NOMO-1 (cell line): ENCODE data around the gene DNLZ.

ENCODE experiments used
- DNase-seq, 2 experiments: peaks; one replicate each; lab custom pipeline; 2025; ENCODE audit not compliant: unreplicated experiment in 2 of 2; lab: John Stamatoyannopoulos, UW

Gene DNLZ

DNA sequence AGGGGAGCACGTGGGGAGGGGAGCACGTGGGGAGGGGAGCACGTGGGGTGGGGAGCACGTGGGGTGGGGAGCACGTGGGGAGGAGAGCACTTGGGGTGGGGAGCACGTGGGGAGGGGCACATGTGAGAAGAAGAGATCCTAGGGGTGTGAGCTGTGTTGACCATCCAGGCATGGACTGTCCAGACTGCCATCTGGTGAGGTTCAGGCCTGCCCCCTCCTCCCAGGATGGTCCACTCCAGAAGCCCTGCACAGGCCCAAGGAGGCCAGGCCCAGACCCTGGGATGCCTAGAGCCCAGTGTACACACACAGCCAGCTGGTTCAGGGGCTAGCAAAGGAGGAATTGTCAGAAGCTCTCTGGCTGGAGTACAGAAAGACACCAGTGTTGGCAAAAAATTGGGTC is 34.1 kb upstream of the DNLZ start:
- no peak for DNase-seq

DNA sequence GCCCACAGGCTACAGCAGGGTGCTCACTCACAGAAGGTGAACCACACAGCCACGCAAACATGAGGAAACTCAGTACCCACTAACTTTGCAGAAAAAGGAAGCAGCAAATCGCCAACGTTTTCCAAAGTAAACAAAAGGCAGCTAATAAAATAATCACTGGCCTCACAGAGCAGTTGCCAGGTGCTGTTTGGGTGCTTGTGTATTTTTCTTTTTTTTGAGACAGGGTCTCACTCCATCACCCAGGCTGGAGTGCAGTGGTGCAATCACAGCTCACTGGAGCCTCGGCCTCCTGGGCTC is 32.6 kb upstream of the DNLZ start:
- DNase-seq = no peak

DNA sequence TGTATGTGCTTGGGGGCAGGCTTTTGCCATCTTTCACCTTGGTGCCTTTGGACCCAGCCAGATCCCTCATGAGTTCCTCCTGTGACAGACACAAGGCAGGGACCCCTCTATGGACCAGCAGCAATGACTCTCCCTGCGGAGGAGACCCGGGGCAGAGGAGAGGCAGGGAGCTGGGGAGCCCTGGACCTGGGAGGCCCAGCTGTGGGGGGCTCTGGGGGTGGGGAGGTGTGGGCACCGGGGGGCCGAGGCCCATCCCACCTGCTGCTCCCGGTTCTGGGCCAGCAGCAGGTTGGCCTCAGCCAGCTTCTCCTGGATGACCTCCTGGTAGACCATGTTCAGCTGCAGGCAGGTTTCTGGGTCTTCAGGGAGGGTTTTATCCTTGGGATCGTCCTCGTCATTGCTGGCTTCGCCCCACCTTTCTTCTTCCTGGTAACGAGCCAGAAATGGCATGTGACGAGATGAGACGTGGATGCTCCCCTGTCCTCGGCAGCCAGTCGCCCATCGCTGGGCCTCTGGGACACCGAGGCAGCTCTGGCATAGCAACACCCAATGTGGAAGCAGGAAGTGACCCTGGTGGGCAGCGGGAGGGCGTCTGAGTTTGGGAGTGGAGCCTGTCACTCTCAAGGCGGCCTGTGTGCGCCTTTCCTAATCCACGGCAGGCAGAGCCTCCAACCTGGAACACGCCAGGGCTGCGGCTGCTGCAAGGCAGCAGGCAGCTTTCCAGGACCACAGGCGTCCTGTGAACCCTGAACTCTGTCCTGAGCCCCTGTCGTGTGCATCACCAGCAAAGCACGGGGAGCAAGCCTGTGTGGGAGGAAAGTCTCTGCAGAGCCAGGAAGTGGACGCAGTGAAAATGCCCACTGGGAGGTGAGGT is 32.0 kb upstream of the DNLZ start:
- no peak for DNase-seq

DNA sequence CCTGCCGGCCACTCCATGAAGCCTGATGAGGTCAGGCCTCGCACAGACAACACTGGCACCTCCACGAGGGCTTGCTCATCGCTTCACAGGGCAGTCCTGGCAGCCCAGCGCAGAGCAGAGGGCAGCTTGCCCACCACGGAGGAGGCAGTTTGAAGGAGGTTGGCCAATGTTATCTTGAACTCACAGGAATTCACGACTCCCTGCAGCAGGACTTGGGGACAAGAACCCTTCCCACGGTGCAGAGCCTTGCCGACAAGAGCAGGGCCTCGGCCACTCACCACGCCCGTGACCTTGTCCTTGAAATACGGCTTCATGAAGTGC is 31.4 kb upstream of the DNLZ start:
- DNase-seq = no peak

DNA sequence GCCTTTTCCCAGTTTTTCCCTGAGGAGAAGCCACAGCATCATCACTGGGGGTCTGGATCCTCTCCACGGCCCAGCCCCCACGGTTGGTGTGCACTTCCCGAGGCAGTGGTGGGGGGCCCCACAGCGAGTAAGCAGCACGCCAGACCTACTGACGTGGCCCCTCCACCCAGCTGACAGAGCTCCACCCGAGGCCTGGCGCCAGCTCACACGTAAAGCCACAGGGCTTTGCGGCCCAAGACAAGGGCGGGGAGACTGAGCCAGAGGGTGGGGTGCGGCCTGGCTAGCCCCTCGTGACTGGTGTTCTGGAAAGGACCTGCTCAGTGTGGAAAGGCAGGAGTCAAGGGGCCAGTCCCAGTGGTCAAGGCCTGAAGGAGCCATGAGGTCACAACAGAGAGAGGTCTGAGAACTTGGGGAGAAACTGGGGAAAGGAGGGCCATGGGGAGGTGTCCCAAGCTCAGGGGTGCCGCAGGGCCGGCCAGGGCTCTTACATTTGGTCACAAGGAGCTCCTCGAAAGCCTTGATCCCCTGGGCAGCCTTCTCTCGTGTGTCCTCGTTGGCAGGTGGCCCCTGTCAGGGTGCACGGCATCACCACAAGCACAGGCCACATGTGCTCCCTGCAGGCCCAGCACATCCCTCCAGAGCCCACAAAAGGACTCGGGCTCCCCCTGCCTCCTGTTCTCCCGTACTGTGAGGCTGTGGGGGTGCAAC is 30.9 kb upstream of the DNLZ start:
- no peak for DNase-seq

DNA sequence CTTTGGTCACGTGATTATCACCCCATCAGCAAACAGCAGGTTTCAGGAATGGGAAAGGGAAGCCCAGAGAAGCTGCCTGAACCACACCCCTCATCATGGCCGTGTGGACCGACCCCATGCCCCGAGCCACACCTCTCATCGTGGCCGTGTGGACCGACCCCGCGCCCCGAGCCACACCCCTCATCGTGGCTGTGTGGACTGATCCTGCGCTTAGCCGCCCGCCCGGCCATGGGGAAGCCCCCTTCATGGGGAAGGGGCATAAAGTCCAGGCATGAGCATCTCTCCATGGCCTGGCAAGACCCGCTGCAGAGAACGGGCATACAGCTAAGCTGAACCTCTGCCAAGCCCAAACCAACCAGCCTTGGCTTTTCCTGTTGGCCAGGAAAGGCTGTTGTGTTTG is 30.0 kb upstream of the DNLZ start:
- DNase-seq = no peak

DNA sequence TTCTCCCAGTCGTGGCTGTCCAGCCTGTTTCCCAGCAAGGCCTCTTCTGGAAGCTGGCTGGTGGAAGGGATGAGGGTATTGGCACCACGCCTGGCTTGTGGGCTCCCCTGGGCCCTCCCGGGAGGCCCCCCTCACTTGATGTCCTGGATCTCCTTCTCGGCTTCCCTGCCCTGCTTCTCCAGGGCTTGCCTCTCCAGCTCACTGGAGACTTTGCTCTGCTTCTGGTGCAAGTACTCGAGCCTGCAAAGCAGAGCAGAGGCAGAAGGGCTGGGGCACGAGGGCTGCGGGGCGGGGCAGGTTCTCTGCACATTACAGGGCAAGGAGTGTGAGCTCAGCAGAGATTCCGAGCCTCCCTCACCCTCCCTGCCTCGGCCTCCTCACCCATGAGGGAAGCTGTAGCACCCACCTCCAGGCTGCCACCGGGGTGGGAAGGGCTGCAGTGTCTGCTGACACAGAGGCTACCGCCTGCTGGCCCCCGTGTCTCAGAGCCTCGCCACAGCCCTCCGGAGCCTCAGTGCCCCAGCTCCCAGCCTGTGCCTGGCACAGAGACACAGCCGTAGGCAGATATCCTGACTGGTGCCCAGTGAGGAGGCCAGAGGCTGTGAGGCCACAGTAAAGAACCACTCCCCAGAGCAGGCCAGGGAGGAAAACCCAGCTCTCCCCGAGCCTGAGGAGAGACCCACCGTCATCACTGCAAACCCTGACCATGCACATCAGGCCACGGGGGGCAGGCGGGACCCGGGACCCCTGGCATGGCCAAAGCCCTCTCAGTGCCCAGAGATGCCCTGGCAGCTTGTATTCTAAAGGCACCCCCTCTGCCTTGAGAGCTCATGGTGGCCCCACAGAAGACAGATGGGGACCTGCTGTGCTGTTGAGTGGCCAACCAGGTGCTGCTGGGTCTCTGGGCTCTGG is 29.2 kb upstream of the DNLZ start:
- no peak for DNase-seq

DNA sequence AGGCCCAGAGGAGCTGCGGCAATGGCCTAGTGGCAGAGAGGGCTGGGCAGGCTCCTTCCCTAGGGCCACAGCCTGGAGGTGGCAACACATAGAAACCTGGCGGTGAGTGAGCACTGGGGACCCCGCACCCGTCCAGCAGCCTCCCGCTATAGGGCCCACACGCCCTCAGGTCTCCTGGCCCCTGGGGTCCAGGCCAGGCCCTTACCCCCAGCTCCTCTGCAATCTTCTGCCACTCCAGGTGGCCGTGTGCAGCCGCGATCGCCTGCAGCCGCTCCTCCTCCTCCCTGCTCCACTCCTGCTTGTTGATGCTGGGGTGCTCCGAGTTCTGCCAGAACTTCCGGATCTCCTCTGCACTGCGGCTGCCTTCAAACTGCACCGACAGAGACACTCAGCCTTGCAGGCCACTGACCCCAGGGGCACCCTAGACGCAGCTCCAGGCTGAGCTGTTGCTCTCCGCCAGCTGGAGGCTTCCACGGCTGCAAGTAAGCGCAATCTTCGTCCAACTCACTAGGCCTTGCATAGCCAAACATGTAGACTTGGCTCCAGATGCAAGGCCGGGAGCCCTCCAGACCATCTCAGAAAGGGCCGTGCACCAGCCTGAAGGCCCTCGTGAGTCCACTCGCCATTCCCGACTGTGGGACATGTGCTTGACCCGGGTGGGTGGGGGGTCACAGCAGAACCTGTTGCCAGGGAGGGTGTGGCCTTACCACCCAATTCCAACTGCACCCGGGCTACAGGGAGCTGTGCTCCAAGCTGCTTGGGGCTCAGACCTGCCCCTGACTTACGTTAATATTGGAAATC is 28.4 kb upstream of the DNLZ start:
- DNase-seq = no peak

DNA sequence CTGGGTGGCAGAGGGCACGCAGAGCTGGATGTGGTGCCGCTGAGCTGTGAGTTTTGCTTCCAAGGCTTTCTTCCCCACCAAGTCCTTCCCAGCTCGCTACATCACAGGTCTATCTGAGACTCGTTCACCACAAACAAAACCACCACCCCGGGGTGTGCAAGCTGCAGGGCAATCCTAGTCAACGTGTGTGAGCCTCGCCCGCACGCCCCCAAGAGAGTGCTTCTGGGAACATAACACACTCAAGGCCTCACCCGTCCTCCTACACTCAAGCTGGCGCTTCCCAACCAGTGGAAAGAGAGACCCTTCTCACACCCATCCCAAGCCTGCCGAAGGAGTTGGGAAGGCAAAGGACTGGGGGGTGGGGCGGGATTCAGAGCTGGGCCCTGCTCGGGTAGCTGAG is 25.9 kb upstream of the DNLZ start:
- no peak for DNase-seq

DNA sequence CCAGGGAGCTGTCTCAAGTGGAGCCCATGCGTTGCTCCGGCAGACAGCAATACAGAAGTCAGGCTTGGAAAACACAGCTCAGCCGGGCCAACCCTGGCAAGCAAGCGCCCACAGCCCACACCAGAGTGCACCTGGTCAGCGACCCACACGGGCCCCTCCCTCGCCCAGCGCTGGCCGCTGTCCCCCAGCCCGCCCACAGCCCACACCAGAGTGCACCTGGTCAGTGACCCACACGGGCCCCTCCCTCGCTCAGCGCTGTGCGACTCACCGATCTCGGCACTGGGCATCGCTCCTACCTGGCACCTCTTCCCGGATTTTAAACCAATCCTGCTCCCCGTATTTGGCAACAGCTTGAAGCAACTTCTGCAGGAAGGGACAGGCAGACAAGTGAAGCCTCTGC is 23.7 kb upstream of the DNLZ start:
- no peak for DNase-seq

DNA sequence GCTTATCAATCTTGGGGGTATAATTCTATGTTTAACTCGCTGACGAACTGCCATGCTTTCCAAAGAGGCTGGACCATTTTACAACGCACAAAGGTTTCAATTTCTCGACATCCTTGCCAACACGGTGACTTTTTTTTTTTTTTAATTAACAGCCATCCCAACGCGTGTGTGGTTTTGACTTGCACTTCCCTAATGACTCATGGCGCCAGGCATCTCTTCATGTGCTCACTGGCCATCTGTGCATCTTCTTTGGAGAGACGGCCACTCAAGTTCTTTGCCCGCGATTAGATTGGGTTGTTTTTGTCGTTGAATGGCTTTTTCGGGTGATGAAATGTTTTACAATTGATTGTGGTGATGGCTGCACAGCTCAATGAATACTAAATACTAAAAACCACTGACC is 22.5 kb upstream of the DNLZ start:
- DNase-seq = peak; percentile 95 to 96

DNA sequence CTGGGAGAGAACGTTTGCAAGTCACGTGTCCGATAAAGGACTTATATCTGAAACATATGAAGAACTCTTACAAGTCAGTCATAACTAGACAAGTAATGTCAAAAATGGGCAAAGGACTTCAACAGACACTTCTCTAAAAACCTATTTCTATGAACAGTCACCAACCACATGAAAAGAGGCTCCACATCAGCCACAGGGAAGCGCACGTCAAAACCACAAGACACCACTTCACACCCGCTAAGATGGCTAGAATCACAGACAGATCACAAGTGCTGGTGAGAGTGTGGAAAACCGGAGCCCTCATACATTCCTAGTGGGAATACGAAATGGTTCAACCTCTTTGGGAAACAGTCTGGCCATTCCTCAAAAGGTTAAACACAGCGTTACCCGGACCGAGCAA is 21.5 kb upstream of the DNLZ start:
- DNase-seq = peak; percentile 66 to 75

DNA sequence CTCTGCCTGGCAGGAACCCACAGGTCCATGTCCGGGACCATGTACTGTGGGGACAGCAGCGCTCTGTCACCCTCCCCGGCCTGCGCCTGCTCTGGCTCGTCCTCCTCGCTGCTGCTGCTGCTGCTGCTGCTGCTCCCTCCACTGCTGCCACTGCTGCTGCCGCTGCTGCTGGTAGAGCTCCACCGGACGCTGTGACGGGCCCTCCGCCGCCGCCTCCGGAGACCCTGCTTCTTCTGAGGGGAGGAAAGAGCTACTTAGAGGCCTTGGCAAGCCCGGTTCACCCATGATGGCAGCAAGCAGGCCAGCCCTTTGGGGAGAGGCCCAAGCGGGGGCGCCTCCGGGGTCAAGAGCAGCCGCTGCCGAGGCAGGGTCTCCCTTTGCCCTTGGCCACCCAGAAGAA is 19.9 kb upstream of the DNLZ start:
- DNase-seq = no peak

DNA sequence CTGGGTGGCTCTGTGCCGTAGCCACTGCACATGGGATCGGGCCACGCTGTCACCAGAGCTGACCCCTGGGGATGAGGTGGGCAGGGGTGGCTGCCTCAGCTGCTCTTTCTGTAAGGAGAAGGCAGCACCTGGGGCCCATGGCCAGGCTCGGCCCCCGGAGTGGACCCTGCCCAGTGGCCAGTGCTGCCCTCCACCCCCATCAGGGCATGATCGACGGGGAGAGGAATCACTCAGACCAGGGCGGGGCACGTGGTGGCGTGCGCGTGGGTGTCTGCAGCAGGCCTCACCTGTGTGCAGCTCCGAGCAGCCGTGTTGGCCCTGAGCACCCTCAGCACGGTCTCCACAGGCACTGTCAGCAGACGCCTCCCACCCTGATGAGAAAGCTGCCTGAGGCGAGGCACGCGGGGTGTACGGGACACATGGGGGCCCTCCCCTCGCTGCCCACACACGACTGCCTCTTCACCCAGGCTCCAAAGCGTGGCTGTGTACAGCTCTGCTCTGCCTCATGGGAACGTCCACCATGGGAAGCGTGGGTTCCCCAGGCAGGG is 18.5 kb upstream of the DNLZ start:
- no peak for DNase-seq

DNA sequence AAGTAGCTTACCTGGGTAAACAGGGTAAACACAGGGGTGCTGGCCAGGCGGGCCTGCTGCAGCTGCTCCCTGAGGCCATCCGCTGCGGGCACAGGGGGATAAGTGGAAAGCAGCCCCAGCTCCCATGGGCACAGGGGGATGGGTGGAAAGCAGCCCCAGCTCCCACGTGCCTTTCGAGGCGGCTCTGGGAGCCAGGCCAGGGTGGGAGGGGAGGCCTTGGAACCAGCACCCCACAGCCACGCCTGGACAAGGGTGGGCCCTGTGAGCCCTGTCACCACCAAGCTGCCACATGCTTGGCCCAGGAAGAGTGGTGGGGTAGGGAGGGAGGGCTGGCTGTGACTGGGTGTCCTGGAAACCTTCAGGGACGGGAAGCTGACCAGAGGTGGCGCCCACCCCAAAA is 17.8 kb upstream of the DNLZ start:
- DNase-seq = no peak

DNA sequence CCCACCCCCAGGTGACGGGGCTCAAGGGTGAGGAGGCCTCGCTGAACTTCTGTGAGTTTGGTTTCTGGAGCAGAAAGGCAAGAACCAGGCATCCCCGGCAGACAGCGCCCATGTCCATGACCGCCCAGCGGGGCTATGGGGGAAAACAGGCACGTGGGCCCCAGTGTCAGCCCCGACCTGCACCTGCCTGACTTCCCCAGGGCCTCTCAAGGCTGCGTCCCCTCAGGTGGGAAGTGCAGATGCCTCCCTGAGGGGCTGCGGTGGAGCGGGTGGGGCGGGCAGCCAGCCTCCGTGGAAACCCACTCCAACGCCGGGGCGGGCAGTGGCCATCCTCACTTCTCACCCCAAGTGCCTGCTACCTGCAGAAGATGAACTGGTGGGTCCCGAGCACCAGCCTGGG is 16.8 kb upstream of the DNLZ start:
- DNase-seq = no peak

DNA sequence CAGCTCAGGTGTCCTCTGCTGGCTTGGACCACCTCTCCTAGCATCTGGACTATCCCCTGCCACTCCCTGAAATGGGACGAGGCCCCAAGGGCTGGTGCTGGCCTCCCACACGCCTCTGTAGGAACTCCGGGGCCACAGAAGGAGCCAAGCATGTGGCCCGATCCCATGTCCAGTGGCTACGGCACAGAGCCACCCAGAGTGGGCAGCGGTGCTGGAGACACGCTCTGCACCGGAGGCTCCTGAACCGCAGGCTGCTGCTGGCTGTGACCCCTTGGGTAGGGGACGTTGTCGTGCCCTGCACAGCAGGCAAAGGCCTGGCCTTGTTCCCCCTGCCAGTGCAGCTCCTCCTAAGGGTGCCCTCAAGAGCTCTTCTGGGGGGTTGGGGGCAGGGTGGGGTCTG is 16.3 kb upstream of the DNLZ start:
- DNase-seq = no peak

DNA sequence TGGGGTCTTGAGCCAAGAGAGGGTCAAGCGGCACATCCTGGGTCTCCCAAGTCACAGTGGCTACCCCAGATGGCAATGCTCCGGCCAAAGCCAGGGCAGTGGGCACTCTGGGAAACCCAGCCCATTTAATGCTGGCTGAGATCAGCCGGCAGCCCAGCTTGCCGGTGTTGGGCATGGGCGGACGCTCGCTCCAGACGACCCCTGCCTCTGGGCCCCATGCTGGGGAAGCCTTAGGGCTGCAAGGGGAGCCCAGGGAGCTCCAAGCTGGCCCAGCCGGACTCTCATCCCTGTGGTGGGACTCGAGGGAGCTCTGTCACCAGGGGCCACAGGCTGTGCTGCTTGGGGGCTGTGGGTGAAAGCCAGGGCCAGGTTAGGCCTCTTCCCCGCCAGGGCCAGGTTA is 15.9 kb upstream of the DNLZ start:
- DNase-seq = no peak

DNA sequence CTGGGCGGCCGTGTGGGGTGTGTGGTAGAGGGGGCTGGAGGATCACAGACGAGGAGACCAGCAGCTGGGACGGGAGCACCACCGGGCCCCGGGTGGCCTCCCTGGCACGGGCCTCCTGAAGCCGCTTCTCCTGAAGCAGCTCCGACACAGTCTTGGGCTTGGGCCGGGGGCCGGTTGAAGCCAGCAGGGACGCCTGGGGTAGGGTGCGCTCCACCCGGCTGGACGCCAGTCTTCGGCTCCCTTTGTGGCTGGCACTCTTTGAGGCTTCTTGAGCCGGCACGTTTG is 15.4 kb upstream of the DNLZ start:
- no peak for DNase-seq

DNA sequence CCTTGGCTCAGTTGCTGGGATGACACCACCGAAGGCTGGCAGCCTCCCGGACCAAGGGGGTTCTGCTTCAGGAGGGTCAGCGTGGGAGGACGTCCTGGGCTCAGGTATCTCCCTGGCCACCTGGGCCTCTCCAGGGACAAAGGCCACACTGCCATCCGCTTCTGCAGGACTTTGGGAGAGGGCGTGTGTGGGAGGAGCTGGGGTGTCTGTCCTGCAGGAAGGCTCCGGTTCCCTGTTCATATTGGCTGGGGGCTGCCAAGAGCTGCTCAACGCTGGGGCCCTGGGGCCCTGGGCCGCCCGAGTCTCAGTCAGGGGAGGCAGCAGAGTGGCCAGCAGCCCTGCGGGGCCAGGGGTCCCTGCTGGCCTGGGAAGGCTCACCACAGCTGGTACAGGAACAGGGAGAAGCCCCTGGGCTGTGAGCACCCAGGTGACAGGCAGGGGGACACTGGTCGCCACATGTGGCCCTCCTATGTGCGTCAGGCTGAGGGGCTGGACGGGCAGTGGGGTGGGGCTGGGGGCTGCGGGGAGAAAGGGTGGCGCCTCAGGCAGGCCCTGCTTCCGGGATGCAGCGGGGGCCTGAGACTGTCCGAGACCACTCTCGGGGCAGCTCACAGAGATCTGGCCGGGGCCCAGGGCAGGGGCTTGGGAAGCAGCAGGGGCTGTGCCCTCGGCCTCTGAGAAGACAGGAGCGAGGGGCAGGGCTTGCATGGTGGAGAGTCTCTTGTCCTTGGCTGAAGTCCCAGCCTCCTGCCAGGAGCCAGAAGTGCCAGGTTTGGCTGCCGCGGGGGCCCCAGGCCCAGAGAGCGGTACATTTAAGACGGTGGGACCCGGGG is 14.8 kb upstream of the DNLZ start:
- DNase-seq = no peak
